Ovary (tissue), 9 donors: ENCODE results near the gene GPR135. TPM values are rescaled to one million over a fixed set of nuclear protein-coding genes. Genes with fewer than 3 reads are reported as not detected.

Source experiments
- DNase-seq, 5 donors: peaks; one replicate each; pipeline ENCODE4 v3.0.0-alpha.2; 2019 to 2020
- H3K27ac ChIP-seq, 2 donors: fragments of 200-600 bp; one replicate each; pipeline versions ENCODE4 v1.5.1 to v1.8.0; 2019 to 2022
- H3K27me3 ChIP-seq: fragments of 200-600 bp; one replicate; pipeline ENCODE4 v1.8.0; 2022
- H3K36me3 ChIP-seq: fragments of 200-600 bp; sonication (generic); one replicate; pipeline ENCODE4 v1.5.1; 2019
- H3K4me1 ChIP-seq: one replicate; pipeline ENCODE4 v1.8.1; 2013; ENCODE audit warnings: mild to moderate bottlenecking, moderate library complexity; ENCODE audit not compliant: insufficient read depth
- H3K4me3 ChIP-seq: fragments of 200-600 bp; sonication (generic); one replicate; pipeline ENCODE4 v1.5.1; 2017
- H3K9me3 ChIP-seq, 2 donors: fragments of 200-600 bp in 1 of 2; sonication (generic) in 1 of 2; one replicate each; pipeline versions ENCODE4 v1.5.1 to v1.8.1; 2013 to 2019; ENCODE audit warnings: mild to moderate bottlenecking in 1 of 2, moderate library complexity in 1 of 2
- EP300 ChIP-seq: sonication (generic); formaldehyde crosslinking; IDR thresholded peaks from one replicate; pipeline ENCODE4 v1.6.1; 2017; ENCODE audit warnings: antibody characterized with exemption
- POLR2A ChIP-seq: fragments of 450-650 bp; IDR thresholded peaks from one replicate; pipeline ENCODE4 v1.6.1; 2017; ENCODE audit warnings: antibody characterized with exemption, mild to moderate bottlenecking, moderate library complexity
- WGBS, 3 donors: extraction: QIAGEN DNeasy Blood & Tissue Kit in 1 of 3; methylation state at CpG; one replicate each; pipeline versions ENCODE4 v1.1.5 to v1.1.7; 2013 to 2017; 5-methylcytosine and 5-hydroxymethylcytosine counted together
- intact Hi-C, 4 donors: fragments of 100-400 bp; cut with DNase I; formaldehyde crosslinking; loops; one replicate each; pipeline versions ENCODE4 v1.11.0 to v1.15.1; 2022 to 2023
- polyA plus RNA-seq, 2 donors: library from polyadenylated mRNA; stranded (reverse); fragments of 200-250 nt in 1 of 2; fragments of 350-450 nt in 1 of 2; fragmentation: Illumina TruSeq in 1 of 2; extraction: RNeasy Lipid Tissue Mini Kit (QIAGEN cat#74804) in 1 of 2; gene quantifications; one replicate each; pipeline ENCODE4 v1.2.3, GENCODE V29; 2013 to 2014
- total RNA-seq, 7 donors: library from RNA; depleted of rRNA in 2 of 7; stranded (reverse); fragments of >200 nt in 2 of 7; fragmentation: NEBNext Ultra II Directional in 3 of 7; extraction: Animal tissue kit (Norgen Biotek cat#: 25700) in 3 of 7; gene quantifications; one replicate each; pipeline versions ENCODE4 v1.1.0 to v1.2.4, GENCODE V29; 2016 to 2023
- TF ChIP-seq, protein P1 (sequence below), 3 donors: fragments of 450-650 bp in 2 of 3; fragments of 200-600 bp in 1 of 3; IDR thresholded peaks; one replicate each; pipeline versions ENCODE4 v1.5.1 to v1.8.0; 2016 to 2022; ENCODE audit warnings: antibody characterized with exemption in 3 of 3, mild to moderate bottlenecking in 1 of 3
- donor health status: DM: no; HTN: no; CAD: no; lungs with moderate emphysema.
- donor health status: DM: no; HTN: no; CAD: no.
- donor health status: Bipolar disorder and iron deficiency.
- donor health status: DM: yes; HTN: yes; CAD: no.
- donor health status: DM: no; HTN: no; CAD: no.
- donor health status: DM: yes; HTN: yes; CAD: no.

The GPR135 gene
- total and polyA plus RNA-seq, 9 donors = 1.7 to 10.9 (median 6.8) TPM

DNA sequence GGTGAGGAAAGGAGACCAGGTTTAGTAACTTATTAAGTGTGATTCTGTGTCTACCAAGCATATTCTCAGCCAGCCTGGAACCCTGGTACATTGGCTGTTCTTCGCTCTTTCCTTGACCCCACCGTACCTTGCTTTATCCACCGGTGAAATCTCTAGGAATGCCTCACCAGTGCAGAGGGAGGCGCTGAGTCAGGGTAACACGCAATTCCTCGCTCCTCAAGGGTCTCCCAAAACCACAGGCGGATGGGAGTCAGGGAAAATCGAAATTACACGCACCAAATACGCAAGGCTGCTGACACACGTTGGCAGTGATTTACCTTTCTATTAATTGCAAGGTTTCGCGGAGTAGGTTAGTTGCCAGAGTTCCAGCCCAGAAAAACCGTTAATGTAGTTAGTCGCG, 18.2 kb upstream of the GPR135 start:
- H3K4me1 ChIP-seq = peaks cover 18% of the 10 kb centered on the region
- H3K4me3 ChIP-seq = peak overlapping the region; percentile 72
- no peak for DNase-seq

DNA sequence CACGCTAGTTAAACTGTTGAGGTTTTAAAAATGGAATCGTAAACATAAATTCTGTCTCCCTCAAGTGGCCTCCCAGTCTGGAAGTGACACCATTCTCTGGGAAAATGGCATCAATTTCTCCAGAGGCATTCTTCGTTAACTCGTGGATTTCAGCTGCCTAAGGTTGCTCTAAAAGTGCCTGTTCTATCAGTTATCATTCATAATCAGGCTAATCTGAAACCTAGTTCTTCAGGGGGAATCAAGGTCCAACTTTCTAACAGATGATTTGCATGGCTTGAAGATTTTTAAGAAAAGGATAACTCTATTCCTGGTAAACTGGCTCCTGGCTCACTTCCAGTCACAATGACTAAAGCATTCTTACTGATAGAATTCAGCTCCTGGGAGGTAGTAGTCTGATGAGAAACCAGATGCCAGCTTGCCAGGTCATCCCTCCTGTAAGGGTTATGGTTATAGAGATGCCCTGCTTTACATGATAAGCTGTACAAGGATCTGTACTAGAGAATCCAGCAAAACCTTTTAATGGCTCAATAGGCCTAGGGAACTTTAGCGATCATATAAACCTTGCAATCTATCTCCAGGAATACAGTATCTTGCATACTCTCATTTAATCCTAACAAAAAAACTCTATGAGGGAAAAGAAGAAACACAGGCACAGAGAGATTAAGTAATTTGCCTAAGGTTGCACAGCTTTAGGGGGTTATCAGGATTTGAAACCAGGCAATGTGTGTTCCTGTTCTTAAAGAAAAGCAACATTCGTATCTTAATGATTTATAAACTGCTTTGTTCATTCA, 17.6 kb upstream of the GPR135 start:
- H3K27ac ChIP-seq = peak overlapping the region in 1 of 2 donors; percentile 83
- peaks cover 18% of the 10 kb centered on the region for H3K4me1 ChIP-seq
- DNase-seq = peak in 3 of 5 donors; percentile 21 to 53 (median 44)
- H3K36me3 ChIP-seq = no peaks in the 10 kb centered on the region
- WGBS, 3 donors = 24 to 31% (median 25%) methylated on average over 6 of the region's 6 CpGs
- intact Hi-C loops = no loop called here
- peak overlapping the region; percentile 72 for H3K4me3 ChIP-seq
- no peak for TF ChIP-seq POLR2A
- TF ChIP-seq EP300 = no peak
- TF ChIP-seq, protein P1, sequence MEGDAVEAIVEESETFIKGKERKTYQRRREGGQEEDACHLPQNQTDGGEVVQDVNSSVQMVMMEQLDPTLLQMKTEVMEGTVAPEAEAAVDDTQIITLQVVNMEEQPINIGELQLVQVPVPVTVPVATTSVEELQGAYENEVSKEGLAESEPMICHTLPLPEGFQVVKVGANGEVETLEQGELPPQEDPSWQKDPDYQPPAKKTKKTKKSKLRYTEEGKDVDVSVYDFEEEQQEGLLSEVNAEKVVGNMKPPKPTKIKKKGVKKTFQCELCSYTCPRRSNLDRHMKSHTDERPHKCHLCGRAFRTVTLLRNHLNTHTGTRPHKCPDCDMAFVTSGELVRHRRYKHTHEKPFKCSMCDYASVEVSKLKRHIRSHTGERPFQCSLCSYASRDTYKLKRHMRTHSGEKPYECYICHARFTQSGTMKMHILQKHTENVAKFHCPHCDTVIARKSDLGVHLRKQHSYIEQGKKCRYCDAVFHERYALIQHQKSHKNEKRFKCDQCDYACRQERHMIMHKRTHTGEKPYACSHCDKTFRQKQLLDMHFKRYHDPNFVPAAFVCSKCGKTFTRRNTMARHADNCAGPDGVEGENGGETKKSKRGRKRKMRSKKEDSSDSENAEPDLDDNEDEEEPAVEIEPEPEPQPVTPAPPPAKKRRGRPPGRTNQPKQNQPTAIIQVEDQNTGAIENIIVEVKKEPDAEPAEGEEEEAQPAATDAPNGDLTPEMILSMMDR (IDR thresholded peaks at IDR 0.05) = no peak
- no peaks in the 10 kb centered on the region for H3K9me3 ChIP-seq
- no peaks in the 10 kb centered on the region for H3K27me3 ChIP-seq

More for the DNA sequence above, 18.2 kb upstream of the GPR135 start:
- TF ChIP-seq POLR2A (no peak), EP300 (no peak)
- TF ChIP-seq, protein P1 (IDR thresholded peaks at IDR 0.05) = no peak
- Histone ChIP-seq H3K27ac (peak overlapping the region; percentile 17 to 83), H3K9me3 (no peaks in the 10 kb centered on the region), H3K27me3 (no peaks in the 10 kb centered on the region), H3K36me3 (no peaks in the 10 kb centered on the region)
- intact Hi-C loops = no loop called here
- 1 to 2% (median 1%) methylated on average over 16 of the region's 16 CpGs for WGBS, 3 donors

DNA sequence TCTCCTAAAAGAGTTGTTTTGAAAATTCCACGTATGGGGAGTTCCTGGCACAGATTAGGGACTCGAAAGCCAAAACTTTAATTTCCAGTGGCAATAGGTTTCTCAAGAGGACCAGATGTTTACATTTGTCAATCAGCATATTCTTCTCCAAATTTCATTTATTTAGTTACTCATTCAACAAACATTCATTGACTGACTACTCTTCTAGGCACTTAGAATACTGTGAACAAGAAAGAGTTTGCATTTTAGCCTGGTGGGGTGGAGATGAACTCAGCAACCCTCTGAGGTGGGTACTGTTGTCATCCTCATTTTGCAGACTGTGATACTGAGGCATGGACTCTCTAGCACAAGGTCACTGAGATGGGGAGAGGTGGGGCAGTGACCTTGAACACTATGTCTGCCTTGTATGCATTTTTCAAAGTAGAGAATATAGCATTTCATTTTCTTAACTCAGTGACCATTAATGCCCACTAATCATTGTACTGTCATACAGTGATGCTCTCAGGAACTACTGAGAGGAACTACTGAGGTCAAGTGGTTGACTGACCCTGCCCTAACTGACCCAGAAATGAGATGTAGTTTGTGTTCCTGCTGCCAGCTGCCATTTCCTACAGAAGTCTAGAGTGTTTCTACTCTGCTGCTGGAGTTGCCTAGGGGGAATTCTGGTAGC, 16.8 kb upstream of the GPR135 start:
- no peak for TF ChIP-seq POLR2A
- Histone ChIP-seq H3K27ac (peak overlapping the region in 1 of 2 donors; percentile 36), H3K9me3 (no peaks in the 10 kb centered on the region), H3K27me3 (no peaks in the 10 kb centered on the region), H3K4me1 (peaks cover 18% of the 10 kb centered on the region), H3K4me3 (no peak overlapping the region), H3K36me3 (no peaks in the 10 kb centered on the region)
- 13 to 18% (median 15%) methylated on average over 2 of the region's 2 CpGs for WGBS, 3 donors
- DNase-seq = no peak
- intact Hi-C loops = no loop called here

DNA sequence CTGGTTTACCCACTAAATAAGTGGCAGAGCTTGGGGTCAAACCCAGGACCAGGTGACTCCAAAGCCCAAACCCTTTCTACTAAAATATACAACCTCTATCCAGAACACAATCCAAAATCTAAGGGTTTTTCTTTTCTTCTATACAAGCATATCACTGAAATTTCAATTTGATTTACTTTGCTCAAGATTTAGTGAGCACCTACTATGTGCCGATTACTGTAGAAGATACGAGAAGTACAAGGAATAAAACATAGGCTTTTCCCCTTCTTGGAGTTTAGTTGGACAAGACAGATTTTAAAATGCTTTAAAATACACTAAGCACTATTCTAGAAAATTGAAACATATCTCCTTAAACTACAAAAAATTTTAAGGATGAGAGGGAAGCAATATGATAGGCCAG, 16.2 kb upstream of the GPR135 start:
- intact Hi-C loops = no loop called here

More for the DNA sequence above, 16.2 kb upstream of the GPR135 start:
- Histone ChIP-seq H3K36me3 (no peaks in the 10 kb centered on the region), H3K4me1 (peaks cover 15% of the 10 kb centered on the region), H3K27ac (no peak overlapping the region), H3K9me3 (no peaks in the 10 kb centered on the region), H3K4me3 (no peak overlapping the region), H3K27me3 (no peaks in the 10 kb centered on the region)
- DNase-seq = no peak
- 88 to 96% (median 94%) methylated on average over 2 of the region's 2 CpGs for WGBS, 3 donors
- TF ChIP-seq EP300 = no peak
- TF ChIP-seq, protein P1 (IDR thresholded peaks at IDR 0.05) = no peak
- no peak for TF ChIP-seq POLR2A
